D721Med (cell line): Measurements from ENCODE around the gene TTLL11.

Experiments
- DNase-seq: peaks from one replicate; pipeline ENCODE4 v3.0.0; 2011; ENCODE audit warnings: low spot score; ENCODE audit not compliant: insufficient read length
- FAIRE-seq: peaks from 2 replicates; lab custom pipeline; 2011; peaks lifted over from hg19 to GRCh38; lab: Jason Lieb, UNC
- TF ChIP-seq, protein P1 (sequence below): IDR thresholded peaks from 2 replicates; pipeline ENCODE4 v1.5.1; 2012; ENCODE audit warnings: mild to moderate bottlenecking, control low read depth; ENCODE audit not compliant: insufficient read depth; ENCODE audit errors: missing control alignments

The TTLL11 gene, protein sequence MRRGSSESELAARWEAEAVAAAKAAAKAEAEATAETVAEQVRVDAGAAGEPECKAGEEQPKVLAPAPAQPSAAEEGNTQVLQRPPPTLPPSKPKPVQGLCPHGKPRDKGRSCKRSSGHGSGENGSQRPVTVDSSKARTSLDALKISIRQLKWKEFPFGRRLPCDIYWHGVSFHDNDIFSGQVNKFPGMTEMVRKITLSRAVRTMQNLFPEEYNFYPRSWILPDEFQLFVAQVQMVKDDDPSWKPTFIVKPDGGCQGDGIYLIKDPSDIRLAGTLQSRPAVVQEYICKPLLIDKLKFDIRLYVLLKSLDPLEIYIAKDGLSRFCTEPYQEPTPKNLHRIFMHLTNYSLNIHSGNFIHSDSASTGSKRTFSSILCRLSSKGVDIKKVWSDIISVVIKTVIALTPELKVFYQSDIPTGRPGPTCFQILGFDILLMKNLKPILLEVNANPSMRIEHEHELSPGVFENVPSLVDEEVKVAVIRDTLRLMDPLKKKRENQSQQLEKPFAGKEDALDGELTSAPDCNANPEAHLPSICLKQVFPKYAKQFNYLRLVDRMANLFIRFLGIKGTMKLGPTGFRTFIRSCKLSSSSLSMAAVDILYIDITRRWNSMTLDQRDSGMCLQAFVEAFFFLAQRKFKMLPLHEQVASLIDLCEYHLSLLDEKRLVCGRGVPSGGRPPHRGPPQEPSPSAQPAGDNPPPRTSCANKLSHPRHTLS

GRCh38 chr9:122092611-122093506, at the start of gene TTLL11:
TSS of gene TTLL11 (minus strand) at chr9:122093308. CDS start at chr9:122093148, 160 bp downstream.
- no peak for FAIRE-seq
- DNase-seq, result peak; percentile 92
- TF ChIP-seq, protein P1, sequence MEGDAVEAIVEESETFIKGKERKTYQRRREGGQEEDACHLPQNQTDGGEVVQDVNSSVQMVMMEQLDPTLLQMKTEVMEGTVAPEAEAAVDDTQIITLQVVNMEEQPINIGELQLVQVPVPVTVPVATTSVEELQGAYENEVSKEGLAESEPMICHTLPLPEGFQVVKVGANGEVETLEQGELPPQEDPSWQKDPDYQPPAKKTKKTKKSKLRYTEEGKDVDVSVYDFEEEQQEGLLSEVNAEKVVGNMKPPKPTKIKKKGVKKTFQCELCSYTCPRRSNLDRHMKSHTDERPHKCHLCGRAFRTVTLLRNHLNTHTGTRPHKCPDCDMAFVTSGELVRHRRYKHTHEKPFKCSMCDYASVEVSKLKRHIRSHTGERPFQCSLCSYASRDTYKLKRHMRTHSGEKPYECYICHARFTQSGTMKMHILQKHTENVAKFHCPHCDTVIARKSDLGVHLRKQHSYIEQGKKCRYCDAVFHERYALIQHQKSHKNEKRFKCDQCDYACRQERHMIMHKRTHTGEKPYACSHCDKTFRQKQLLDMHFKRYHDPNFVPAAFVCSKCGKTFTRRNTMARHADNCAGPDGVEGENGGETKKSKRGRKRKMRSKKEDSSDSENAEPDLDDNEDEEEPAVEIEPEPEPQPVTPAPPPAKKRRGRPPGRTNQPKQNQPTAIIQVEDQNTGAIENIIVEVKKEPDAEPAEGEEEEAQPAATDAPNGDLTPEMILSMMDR, result no peak

GRCh38 chr9:122141671-122142070, 48.6 kb upstream of the TTLL11 start:
- TF ChIP-seq, protein P1, result no peak
- FAIRE-seq (no peak), DNase-seq (no peak)

- DNase-seq (no peak), FAIRE-seq (no peak)
- TF ChIP-seq, protein P1, result no peak
Observed at GRCh38 chr9:122140368-122141193, 47.5 kb upstream of the TTLL11 start.

- DNase-seq (no peak), FAIRE-seq (no peak)
- TF ChIP-seq, protein P1, result no peak
Observed at GRCh38 chr9:122138560-122139268, 45.6 kb upstream of the TTLL11 start.

DNA sequence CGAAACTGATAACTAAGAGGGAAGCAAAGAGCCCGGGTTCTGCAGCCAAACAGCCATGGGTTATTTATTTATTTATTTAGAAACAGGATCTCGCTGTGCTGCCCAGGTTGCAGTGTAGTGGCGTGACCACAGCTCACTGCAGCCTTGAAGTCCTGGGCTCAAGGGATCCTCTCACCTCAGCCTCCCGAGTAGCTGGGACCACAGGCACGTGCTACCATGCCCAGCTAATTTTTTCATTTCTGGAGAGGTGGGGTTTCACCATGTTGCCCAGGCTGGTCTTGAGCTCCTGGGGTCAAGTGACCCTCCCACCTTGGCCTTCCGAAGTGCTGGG, 42.4 kb upstream of the TTLL11 start:
- TF ChIP-seq, protein P1, result no peak
- no peak for FAIRE-seq
- DNase-seq, result no peak

- FAIRE-seq (no peak), DNase-seq (no peak)
- TF ChIP-seq, protein P1, result no peak
Observed at GRCh38 chr9:122134822-122135528, 41.9 kb upstream of the TTLL11 start.
